BLaER1 treated with 17β-estradiol and CSF1 and Interleukin-3, amounts not matched to agents 10 nM and 100 nM (cell line): ENCODE results near the gene PVALB.

ENCODE experiments used
- H3K27ac ChIP-seq, 11 experiments: shearing (Covaris generic); formaldehyde crosslinking; 2 replicates each; pipeline ENCODE4 v1.8.1; 2022
- H3K27me3 ChIP-seq, 11 experiments: shearing (Covaris generic); formaldehyde crosslinking; 2 replicates each; pipeline ENCODE4 v1.8.1; 2022
- H3K36me3 ChIP-seq, 11 experiments: shearing (Covaris generic); formaldehyde crosslinking; 2 replicates each; pipeline ENCODE4 v1.8.1; 2022
- H3K4me1 ChIP-seq, 10 experiments: shearing (Covaris generic); formaldehyde crosslinking; 2 replicates each; pipeline ENCODE4 v1.8.1; 2022
- H3K4me2 ChIP-seq, 11 experiments: shearing (Covaris generic); formaldehyde crosslinking; 2 replicates each; pipeline ENCODE4 v1.8.1; 2022
- H3K4me3 ChIP-seq, 10 experiments: shearing (Covaris generic); formaldehyde crosslinking; 2 replicates each; pipeline ENCODE4 v1.8.1; 2022
- H3K9ac ChIP-seq, 11 experiments: shearing (Covaris generic); formaldehyde crosslinking; 2 replicates each; pipeline ENCODE4 v1.8.1; 2022
- H3K9me3 ChIP-seq, 11 experiments: shearing (Covaris generic); formaldehyde crosslinking; replicated peaks in 1 of 11; 2 replicates each; pipeline ENCODE4 v1.8.1; 2022
- H4K20me1 ChIP-seq, 11 experiments: shearing (Covaris generic); formaldehyde crosslinking; 2 replicates each; pipeline ENCODE4 v1.8.1; 2022
- Cebpa-rat ChIP-seq, 11 experiments: shearing (Covaris generic); IDR thresholded peaks; 2 replicates each; pipeline ENCODE4 v1.8.1; 2022

PVALB gene

DNA sequence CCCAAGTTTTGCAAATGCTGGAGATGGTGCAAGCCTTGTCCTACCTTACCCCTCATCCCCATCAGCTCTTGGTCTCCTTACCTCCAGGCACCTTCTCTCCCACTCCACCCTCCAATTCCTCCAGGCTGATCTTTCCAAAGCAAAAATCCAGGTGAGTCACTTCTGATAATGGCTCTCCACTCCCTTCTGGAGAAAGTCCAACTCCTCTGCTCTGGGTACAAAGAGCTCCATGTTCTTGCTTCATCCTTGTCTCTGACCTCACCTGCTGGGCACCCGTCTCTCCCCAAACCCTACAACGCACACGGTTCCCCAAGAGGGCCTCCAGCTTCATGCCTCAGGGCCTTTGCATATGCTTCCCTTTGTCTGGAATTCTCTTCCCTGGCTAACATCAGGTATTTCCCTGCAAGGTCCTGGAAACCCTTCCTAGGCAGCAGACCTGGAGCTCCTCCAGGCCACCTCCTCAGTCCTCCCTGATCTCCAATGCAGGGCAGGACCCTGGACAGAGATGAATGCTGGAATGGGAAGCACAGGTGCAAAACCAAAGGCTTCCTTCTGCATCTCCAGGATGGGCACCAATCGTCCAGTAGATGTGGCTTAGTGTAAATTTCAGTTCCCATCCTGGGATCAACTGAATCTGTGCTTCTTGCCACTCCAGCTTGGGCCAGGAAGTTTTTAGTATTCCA is 63.6 kb downstream of the PVALB start:
- H3K36me3 ChIP-seq: no peaks in the 10 kb centered on the region
- H3K9me3 ChIP-seq: no peaks in the 10 kb centered on the region
- H3K4me2 ChIP-seq: no peak overlapping the region
- no peaks in the 10 kb centered on the region for H3K27me3 ChIP-seq
- no peak overlapping the region for H3K4me3 ChIP-seq
- H3K27ac ChIP-seq: no peak overlapping the region
- no peak for TF ChIP-seq Cebpa-rat (IDR thresholded peaks at IDR 0.05)
- H4K20me1 ChIP-seq: no peaks in the 10 kb centered on the region
- peaks cover 18 to 30% (median 29%) of the 10 kb centered on the region in 10 experiments for H3K4me1 ChIP-seq
- no peak overlapping the region for H3K9ac ChIP-seq
